Measurements from ENCODE around the gene OR2B2. TPM values are rescaled to one million over a fixed set of nuclear protein-coding genes. Genes with fewer than 3 reads are reported as not detected.
"Not testable (repeated sequence)": the region's sequence is repeated elsewhere in the genome, so short reads cannot be mapped to it uniquely, and the experiment has no call there.

Gene OR2B2
- total RNA-seq (2014; rRNA removed; shearing (Covaris generic)) = not detected in 2 replicates

- no peak for DNase-seq (ENCODE audit: low spot score)
Measured at GRCh38 chr6:27911956-27912446, at the start of gene OR2B2. Gene OR2B2 (minus strand): TSS chr6:27912396. CDS start chr6:27912319, 77 bp downstream.

DNA sequence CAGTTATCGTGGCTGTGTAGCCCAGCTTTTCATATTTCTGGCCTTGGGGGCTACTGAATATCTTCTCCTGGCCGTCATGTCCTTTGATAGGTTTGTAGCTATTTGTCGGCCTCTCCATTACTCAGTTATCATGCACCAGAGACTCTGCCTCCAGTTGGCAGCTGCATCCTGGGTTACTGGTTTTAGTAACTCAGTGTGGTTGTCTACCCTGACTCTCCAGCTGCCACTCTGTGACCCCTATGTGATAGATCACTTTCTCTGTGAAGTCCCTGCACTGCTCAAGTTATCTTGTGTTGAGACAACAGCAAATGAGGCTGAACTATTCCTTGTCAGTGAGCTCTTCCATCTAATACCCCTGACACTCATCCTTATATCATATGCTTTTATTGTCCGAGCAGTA, 45.3 kb upstream of the OR2B2 start:
- no peak for DNase-seq (ENCODE audit: low spot score)

DNA sequence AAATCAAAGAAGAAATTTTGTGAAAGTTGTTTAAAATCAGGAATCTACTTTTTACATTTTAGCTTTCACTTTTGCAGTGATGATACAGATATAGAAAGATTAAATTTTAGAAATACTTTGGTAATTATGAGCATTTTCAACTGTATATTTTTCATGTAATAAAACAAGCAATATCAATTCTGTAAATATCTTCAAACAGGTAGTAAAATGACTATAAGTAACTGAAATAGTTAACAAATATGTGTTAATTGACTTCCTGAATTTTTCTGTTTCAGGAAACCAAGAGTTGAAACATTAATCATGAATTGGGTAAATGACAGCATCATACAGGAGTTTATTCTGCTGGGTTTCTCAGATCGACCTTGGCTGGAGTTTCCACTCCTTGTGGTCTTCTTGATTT, 44.7 kb upstream of the OR2B2 start, which contains the start of gene OR2B6:
Gene OR2B6, plus strand, starts transcription at position 301 of the 400 bp plus-strand sequence. Its CDS starts 0 bp downstream, at position 301.
- no peak for DNase-seq (ENCODE audit: low spot score)

DNA sequence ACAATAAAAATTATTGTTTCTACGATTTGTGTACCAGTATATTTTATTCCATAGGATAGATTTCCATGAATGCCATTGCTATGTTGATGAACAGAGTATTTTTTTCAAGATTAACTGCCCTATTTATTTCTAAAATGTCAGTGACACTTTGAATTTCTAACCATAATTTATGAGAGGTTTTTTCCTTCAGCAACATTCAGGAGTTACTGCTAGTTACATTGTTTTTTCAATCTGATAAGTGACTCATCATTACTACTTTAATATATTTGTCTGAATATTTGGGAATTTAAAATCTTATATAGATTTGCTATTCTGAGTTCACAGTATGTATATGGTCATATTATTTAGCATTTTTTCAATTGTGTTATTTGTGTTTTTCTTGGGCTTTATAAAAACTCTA, 38.8 kb upstream of the OR2B2 start:
- no peak for DNase-seq (ENCODE audit: low spot score)

- DNase-seq (ENCODE audit: low spot score) = no peak
Measured at GRCh38 chr6:27948237-27948636, 36.0 kb upstream of the OR2B2 start.

DNA sequence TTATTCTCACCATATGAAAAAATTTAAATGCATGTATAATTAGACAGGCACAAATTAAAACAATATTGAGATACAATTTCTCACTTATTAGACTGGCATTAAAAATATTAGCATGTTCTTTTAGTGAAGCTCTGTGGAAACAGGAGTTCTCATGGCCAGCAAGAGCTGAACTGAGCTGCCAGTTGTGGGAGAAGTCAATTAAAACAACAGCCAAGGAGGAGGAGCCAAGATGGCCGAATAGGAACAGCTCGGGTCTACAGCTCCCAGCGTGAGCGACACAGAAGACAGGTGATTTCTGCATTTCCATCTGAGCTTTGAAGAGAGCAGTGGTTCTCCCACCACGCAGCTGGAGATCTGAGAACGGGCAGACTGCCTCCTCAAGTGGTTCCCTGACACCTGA, 30.9 kb upstream of the OR2B2 start:
- DNase-seq (ENCODE audit: low spot score) = not testable (repeated sequence)

GRCh38 chr6:27940766-27941165, 28.6 kb upstream of the OR2B2 start:
- DNase-seq (ENCODE audit: low spot score) = no peak

DNA sequence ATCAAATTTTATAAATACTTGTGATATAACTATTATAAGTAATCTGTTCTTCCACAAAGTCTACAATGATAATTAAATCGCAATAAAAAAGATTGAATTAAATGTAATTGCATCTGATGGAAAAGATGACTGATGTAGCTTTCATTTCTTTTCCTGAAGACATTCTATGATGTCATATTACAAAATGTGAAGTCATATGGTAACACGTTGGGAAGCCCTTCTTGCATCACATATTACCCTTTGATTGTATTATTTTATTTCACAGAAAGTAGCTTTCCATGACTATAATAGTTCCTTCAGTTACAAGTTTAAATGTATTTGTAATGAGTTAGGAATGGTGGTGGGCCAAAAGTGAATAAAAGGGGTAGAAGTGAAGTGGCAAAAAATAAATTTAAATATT, 19.0 kb upstream of the OR2B2 start:
- no peak for DNase-seq (ENCODE audit: low spot score)

- DNase-seq (ENCODE audit: low spot score) = not testable (repeated sequence)
Measured at GRCh38 chr6:27929930-27930329, 17.7 kb upstream of the OR2B2 start.

DNA sequence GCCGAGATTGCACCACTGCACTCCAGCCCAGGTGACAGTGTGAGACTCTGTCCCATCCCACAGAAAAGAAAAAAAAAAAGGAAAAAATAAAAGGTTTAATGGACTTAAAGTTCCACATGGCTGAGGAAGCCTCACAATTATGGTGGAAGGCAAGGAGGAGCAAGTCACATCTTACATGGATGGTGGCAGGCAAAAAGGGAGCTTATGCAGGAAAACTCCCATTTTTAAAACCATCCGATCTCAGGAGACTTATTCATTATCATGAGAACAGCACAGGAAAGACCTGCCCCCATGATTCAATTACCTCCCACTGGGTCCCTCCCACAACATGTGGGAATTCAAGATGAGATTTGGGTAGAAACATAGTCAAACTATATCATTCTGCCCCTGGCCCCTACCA, 15.8 kb upstream of the OR2B2 start:
- DNase-seq (ENCODE audit: low spot score) = not testable (repeated sequence)

- DNase-seq (ENCODE audit: low spot score) = no peak
Measured at GRCh38 chr6:27924179-27924578, 12.0 kb upstream of the OR2B2 start.

GRCh38 chr6:27922949-27923348, 10.8 kb upstream of the OR2B2 start:
- DNase-seq (ENCODE audit: low spot score) = no peak

DNA sequence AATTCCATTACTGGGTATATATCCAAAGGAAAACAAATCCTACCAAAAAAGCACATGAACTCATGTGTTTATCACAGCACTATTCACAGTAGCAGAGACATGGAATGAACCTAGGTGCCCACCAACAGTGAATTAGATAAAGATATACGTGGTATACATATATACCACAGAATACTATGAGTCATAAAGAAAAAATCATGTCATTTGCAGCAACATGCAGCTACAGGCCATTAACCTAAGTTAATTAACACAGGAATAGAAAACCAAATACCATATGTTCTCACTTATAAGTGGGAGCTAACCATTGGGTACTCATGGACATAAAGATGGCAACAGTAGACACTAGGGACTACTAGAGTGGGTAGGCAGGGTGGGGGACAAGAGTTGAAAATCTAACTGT, 4.2 kb downstream of the OR2B2 start:
- DNase-seq (ENCODE audit: low spot score) = no peak

- peak; percentile 75 for DNase-seq (ENCODE audit: low spot score)
Measured at GRCh38 chr6:27902335-27903314, 9.6 kb downstream of the OR2B2 start.

DNA sequence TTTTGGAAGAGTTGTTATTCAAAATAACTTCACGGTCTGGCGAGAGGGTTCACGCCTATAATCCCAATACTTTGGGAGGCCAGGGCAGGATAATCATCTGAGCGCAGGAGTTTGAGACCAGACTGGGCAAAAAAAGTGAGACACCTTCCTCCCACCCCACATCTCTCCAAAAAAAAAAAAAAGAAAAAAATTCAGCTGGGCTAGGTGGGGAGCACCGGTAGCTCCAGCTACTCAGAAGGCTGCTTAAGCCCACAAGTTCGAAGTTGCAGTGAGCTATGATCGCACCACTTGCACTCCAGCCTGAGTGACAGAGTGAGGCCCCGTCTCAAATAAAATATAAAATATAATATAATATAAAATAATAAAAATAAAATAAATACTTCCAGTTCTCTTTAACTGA, 10.4 kb downstream of the OR2B2 start:
- no peak for DNase-seq (ENCODE audit: low spot score)

GRCh38 chr6:27900197-27900596, 12.0 kb downstream of the OR2B2 start:
- DNase-seq (ENCODE audit: low spot score) = not testable (repeated sequence)

GRCh38 chr6:27899543-27899942, 12.7 kb downstream of the OR2B2 start:
- DNase-seq (ENCODE audit: low spot score) = no peak

DNA sequence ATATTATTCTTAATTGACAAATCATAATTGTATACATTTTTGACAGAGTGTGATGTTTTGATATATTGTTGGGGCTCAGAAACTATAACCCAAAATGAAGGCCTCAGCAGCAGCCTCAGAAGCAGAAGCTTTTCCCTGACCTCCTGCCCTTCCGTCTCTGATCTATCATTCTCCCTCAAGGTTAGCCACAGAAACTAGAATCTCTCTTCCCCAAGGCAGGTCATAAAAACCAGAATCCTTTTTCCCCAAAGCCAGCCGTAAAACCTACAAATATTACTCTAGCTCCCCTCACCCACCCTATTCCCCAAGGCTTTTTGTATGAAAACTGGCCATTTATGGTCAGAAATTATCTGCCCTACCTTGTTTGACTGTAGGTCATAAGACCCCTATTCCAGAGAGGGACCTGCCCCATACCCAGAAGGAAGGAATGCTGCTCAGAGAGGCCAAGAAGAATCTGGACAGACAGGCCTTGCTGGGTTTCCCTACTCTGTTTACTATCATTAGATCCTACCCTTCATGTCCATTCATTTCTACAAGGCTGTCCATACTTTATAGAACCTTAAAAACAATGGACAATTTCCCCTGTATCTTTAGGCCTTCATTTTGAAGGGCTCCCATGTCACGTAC, 14.5 kb downstream of the OR2B2 start:
- no peak for DNase-seq (ENCODE audit: low spot score)

DNA sequence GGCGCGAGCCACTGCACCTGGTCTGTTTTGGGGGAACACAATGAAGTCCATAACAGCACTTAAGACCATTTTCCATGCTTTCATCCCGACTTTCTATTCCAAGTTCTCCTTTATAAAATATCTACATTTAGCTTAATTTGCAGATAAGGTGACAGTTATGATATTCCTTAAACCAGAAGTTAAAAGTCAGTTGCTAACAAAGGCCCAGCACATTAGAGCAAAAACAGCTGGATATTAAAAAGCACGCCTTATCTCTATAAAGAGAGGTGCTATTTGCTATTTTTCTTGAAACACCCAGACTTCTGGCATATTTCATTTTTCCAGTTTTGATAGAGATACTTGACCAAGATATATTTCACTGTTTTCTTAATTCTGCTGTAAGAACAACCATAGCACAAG, 15.8 kb downstream of the OR2B2 start:
- no peak for DNase-seq (ENCODE audit: low spot score)

- DNase-seq (ENCODE audit: low spot score) = peak; percentile 86
Measured at GRCh38 chr6:27894839-27895762, 17.1 kb downstream of the OR2B2 start.

Measured in H4 (cell line).